NB4 (cell line): ENCODE measurements around the gene MAGI2.

ENCODE experiments used
- DNase-seq: peaks from one replicate; pipeline ENCODE4 v3.0.0; 2010; ENCODE audit warnings: low read depth
- H3K4me3 ChIP-seq: one replicate; pipeline ENCODE4 v1.5.1; 2011; ENCODE audit warnings: mild to moderate bottlenecking, low read depth, low read length, moderate library complexity
- MAX ChIP-seq: IDR thresholded peaks from 2 replicates; pipeline ENCODE4 v1.6.1; 2011; ENCODE audit warnings: low read depth, low read length
- MYC ChIP-seq: IDR thresholded peaks from 2 replicates; pipeline ENCODE4 v1.6.1; 2011; ENCODE audit warnings: low read depth, low read length
- POLR2A ChIP-seq: IDR thresholded peaks from 2 replicates; pipeline ENCODE4 v1.6.1; 2011; ENCODE audit warnings: mild to moderate bottlenecking; ENCODE audit not compliant: insufficient read length; ENCODE audit errors: extremely low read depth
- TF ChIP-seq, protein P1 (sequence below): IDR thresholded peaks from one replicate; pipeline ENCODE4 v1.5.1; 2012; ENCODE audit warnings: low read depth, low read length

MAGI2 gene

GRCh38 chr7:79494046-79494445 is 40.6 kb upstream of the MAGI2 start:
- DNase-seq: no peak
- TF ChIP-seq, protein P1, sequence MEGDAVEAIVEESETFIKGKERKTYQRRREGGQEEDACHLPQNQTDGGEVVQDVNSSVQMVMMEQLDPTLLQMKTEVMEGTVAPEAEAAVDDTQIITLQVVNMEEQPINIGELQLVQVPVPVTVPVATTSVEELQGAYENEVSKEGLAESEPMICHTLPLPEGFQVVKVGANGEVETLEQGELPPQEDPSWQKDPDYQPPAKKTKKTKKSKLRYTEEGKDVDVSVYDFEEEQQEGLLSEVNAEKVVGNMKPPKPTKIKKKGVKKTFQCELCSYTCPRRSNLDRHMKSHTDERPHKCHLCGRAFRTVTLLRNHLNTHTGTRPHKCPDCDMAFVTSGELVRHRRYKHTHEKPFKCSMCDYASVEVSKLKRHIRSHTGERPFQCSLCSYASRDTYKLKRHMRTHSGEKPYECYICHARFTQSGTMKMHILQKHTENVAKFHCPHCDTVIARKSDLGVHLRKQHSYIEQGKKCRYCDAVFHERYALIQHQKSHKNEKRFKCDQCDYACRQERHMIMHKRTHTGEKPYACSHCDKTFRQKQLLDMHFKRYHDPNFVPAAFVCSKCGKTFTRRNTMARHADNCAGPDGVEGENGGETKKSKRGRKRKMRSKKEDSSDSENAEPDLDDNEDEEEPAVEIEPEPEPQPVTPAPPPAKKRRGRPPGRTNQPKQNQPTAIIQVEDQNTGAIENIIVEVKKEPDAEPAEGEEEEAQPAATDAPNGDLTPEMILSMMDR: no peak
- no peak for TF ChIP-seq MYC
- TF ChIP-seq MAX: no peak
- TF ChIP-seq POLR2A: no peak
- H3K4me3 ChIP-seq: no peak overlapping the region

- no peak for DNase-seq
- TF ChIP-seq MAX: no peak
- no peak for TF ChIP-seq POLR2A
- TF ChIP-seq, protein P1: no peak
- TF ChIP-seq MYC: no peak
- no peak overlapping the region for H3K4me3 ChIP-seq
Measured at GRCh38 chr7:79489371-79489770, 35.9 kb upstream of the MAGI2 start.

GRCh38 chr7:79478386-79478785 is 24.9 kb upstream of the MAGI2 start:
- no peak for DNase-seq
- H3K4me3 ChIP-seq: no peak overlapping the region
- TF ChIP-seq MYC (no peak), MAX (no peak), POLR2A (no peak)
- TF ChIP-seq, protein P1: no peak

GRCh38 chr7:79475455-79475854 is 22.0 kb upstream of the MAGI2 start:
- H3K4me3 ChIP-seq: no peak overlapping the region
- TF ChIP-seq POLR2A (no peak), MAX (no peak), MYC (no peak)
- TF ChIP-seq, protein P1: no peak
- no peak for DNase-seq

DNA sequence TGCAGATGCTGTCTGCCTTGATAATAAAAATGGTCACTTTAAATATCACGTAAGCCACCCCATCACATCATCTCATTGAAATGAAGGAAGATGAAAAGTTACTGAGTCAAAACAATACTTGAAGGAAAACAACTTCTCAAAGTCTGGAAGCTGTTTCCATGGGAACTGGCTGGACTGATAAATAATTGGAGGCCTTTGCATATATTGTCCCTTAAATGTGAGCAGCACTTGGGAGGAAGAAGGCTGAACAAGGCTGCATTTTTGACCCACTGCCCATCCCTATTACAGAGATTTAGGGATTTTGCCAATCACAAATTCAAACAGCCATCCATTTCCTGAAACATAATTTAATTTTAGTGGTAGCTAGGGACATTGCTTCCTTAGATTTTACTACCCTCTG is 18.2 kb upstream of the MAGI2 start:
- TF ChIP-seq, protein P1: no peak
- TF ChIP-seq POLR2A: no peak
- no peak for TF ChIP-seq MYC
- TF ChIP-seq MAX: no peak
- DNase-seq: no peak

DNA sequence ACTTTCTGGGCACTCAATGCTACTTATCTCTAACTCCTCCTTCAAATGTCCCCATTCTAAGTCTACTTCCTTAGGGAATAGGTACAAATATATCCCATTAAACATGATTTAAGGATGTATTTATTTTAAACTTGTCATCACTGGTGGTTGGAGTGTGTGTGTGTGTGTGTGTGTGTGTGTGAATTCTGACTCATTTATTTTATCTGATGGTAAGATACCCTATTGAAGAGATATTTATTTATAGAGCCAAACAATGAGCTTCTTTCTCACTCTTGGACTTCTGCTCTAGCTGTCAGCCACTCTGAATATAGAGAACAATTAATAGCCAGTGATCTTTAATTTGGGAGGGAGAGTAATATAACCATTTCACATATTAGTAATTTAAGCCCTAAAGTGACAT is 17.8 kb upstream of the MAGI2 start:
- no peak overlapping the region for H3K4me3 ChIP-seq
- TF ChIP-seq POLR2A: no peak
- no peak for TF ChIP-seq MYC
- TF ChIP-seq, protein P1: no peak
- no peak for TF ChIP-seq MAX
- DNase-seq: no peak

More for the DNA sequence above, 18.2 kb upstream of the MAGI2 start:
- no peak overlapping the region for H3K4me3 ChIP-seq
